ENCODE measurements around the gene WIZ.

- TF ChIP-seq MAFK (IDR thresholded peaks at IDR 0.05; ENCODE audit: low read depth, low read length) (no peak), CTCF (IDR thresholded peaks at IDR 0.05; ENCODE audit: control extremely low read depth in 1 of 3, insufficient read depth in 1 of 3, low read depth in 1 of 3, low read length in 3 of 3) (no peak), EZH2 (IDR thresholded peaks at IDR 0.05; ENCODE audit: low read depth, low read length, severe bottlenecking) (no peak), TEAD4 (IDR thresholded peaks at IDR 0.05; ENCODE audit: low read depth, low read length) (no peak), E2F6 (IDR thresholded peaks at IDR 0.05) (no peak), EP300 (IDR thresholded peaks at IDR 0.05; ENCODE audit: borderline replicate concordance in 1 of 2, low read depth in 2 of 2, low read length in 2 of 2) (no peak), USF2 (IDR thresholded peaks at IDR 0.05; ENCODE audit: low read length) (no peak), KDM4A (IDR thresholded peaks at IDR 0.05; ENCODE audit: low read depth, low read length, severe bottlenecking) (no peak), SP1 (IDR thresholded peaks at IDR 0.05; ENCODE audit: low read depth, low read length) (no peak), MAX (IDR thresholded peaks at IDR 0.05) (no peak), BRCA1 (IDR thresholded peaks at IDR 0.05; ENCODE audit: low read depth, low read length) (no peak)
These were observed 19.8 kb downstream of the WIZ start for GRCh38 chr19:15429825-15430467.

Data from H1 (cell line).